KOPT-K1 (cell line): ENCODE results near the gene EPHA2.

ENCODE experiments used
- H3K27ac ChIP-seq: fragments of 200-600 bp; sonication (generic); 2 replicates; pipeline ENCODE4 v1.5.1; 2016; ENCODE audit warnings: antibody characterized with exemption, mild to moderate bottlenecking, low read depth, low read length; ENCODE audit not compliant: poor library complexity, severe bottlenecking
- H3K36me3 ChIP-seq: fragments of 200-600 bp; sonication (generic); 2 replicates; pipeline ENCODE4 v1.5.1; 2017; ENCODE audit warnings: antibody characterized with exemption, mild to moderate bottlenecking, low read length, moderate library complexity; ENCODE audit not compliant: insufficient read depth
- H3K9me3 ChIP-seq: fragments of 200-600 bp; sonication (generic); 2 replicates; pipeline ENCODE4 v1.5.1; 2017; ENCODE audit warnings: antibody characterized with exemption, low read length, mild to moderate bottlenecking; ENCODE audit not compliant: insufficient read depth, poor library complexity, severe bottlenecking

The EPHA2 gene

GRCh38 chr1:16129921-16130543 is 25.8 kb downstream of the EPHA2 start:
- Histone ChIP-seq H3K27ac (no peak overlapping the region), H3K36me3 (no peaks in the 10 kb centered on the region), H3K9me3 (no peaks in the 10 kb centered on the region)

- Histone ChIP-seq H3K9me3 (no peaks in the 10 kb centered on the region), H3K36me3 (no peaks in the 10 kb centered on the region), H3K27ac (no peak overlapping the region)
These were observed 26.6 kb downstream of the EPHA2 start for GRCh38 chr1:16129316-16129715.

- no peaks in the 10 kb centered on the region for H3K9me3 ChIP-seq
- no peaks in the 10 kb centered on the region for H3K36me3 ChIP-seq
- no peak overlapping the region for H3K27ac ChIP-seq
These were observed 27.5 kb downstream of the EPHA2 start for GRCh38 chr1:16128338-16128741.

- Histone ChIP-seq H3K9me3 (no peaks in the 10 kb centered on the region), H3K27ac (no peak overlapping the region), H3K36me3 (no peaks in the 10 kb centered on the region)
These were observed 28.1 kb downstream of the EPHA2 start for GRCh38 chr1:16127676-16128337.

- H3K27ac ChIP-seq = no peak overlapping the region
- H3K36me3 ChIP-seq = no peaks in the 10 kb centered on the region
- H3K9me3 ChIP-seq = no peaks in the 10 kb centered on the region
These were observed 28.9 kb downstream of the EPHA2 start for GRCh38 chr1:16126743-16127515.

- Histone ChIP-seq H3K9me3 (no peaks in the 10 kb centered on the region), H3K27ac (no peak overlapping the region), H3K36me3 (no peaks in the 10 kb centered on the region)
These were observed 29.7 kb downstream of the EPHA2 start for GRCh38 chr1:16126160-16126559.

GRCh38 chr1:16125483-16125882 is 30.4 kb downstream of the EPHA2 start:
- H3K9me3 ChIP-seq = no peaks in the 10 kb centered on the region
- H3K27ac ChIP-seq = no peak overlapping the region
- H3K36me3 ChIP-seq = no peaks in the 10 kb centered on the region

GRCh38 chr1:16125088-16125470 is 30.8 kb downstream of the EPHA2 start:
- Histone ChIP-seq H3K9me3 (no peaks in the 10 kb centered on the region), H3K27ac (no peak overlapping the region), H3K36me3 (no peaks in the 10 kb centered on the region)

- H3K36me3 ChIP-seq = no peaks in the 10 kb centered on the region
- H3K9me3 ChIP-seq = no peaks in the 10 kb centered on the region
- no peak overlapping the region for H3K27ac ChIP-seq
These were observed 31.3 kb downstream of the EPHA2 start for GRCh38 chr1:16124377-16125087.

GRCh38 chr1:16122916-16123315 is 33.0 kb downstream of the EPHA2 start:
- Histone ChIP-seq H3K36me3 (no peaks in the 10 kb centered on the region), H3K9me3 (no peaks in the 10 kb centered on the region), H3K27ac (no peak overlapping the region)

GRCh38 chr1:16122350-16122881 is 33.5 kb downstream of the EPHA2 start:
- Histone ChIP-seq H3K36me3 (no peaks in the 10 kb centered on the region), H3K9me3 (no peaks in the 10 kb centered on the region), H3K27ac (no peak overlapping the region)

- no peak overlapping the region for H3K27ac ChIP-seq
- no peaks in the 10 kb centered on the region for H3K9me3 ChIP-seq
- H3K36me3 ChIP-seq = no peaks in the 10 kb centered on the region
These were observed 34.9 kb downstream of the EPHA2 start for GRCh38 chr1:16120940-16121410.

GRCh38 chr1:16120407-16120806 is 35.5 kb downstream of the EPHA2 start:
- Histone ChIP-seq H3K9me3 (no peaks in the 10 kb centered on the region), H3K27ac (no peak overlapping the region), H3K36me3 (no peaks in the 10 kb centered on the region)

- Histone ChIP-seq H3K9me3 (no peaks in the 10 kb centered on the region), H3K36me3 (no peaks in the 10 kb centered on the region), H3K27ac (no peak overlapping the region)
These were observed 35.9 kb downstream of the EPHA2 start for GRCh38 chr1:16119926-16120325.

- H3K36me3 ChIP-seq = no peaks in the 10 kb centered on the region
- no peak overlapping the region for H3K27ac ChIP-seq
- H3K9me3 ChIP-seq = no peaks in the 10 kb centered on the region
These were observed 36.4 kb downstream of the EPHA2 start for GRCh38 chr1:16119504-16119903.
